C1 segment of cervical spinal cord (tissue), 14 donors: ENCODE data around the gene SLAMF6.
"Not testable (repeated sequence)": the region's sequence is repeated elsewhere in the genome, so short reads cannot be mapped to it uniquely, and the experiment has no call there.

ENCODE experiments used
- DNase-seq, 14 donors: peaks; one replicate each; lab custom pipeline; 2025; lab: John Stamatoyannopoulos, UW

The SLAMF6 gene

GRCh38 chr1:160522622-160523345, at the start of gene SLAMF6:
Gene SLAMF6 (minus strand): TSS chr1:160523255. CDS start chr1:160523192, 63 bp downstream.
- DNase-seq = no peak

DNA sequence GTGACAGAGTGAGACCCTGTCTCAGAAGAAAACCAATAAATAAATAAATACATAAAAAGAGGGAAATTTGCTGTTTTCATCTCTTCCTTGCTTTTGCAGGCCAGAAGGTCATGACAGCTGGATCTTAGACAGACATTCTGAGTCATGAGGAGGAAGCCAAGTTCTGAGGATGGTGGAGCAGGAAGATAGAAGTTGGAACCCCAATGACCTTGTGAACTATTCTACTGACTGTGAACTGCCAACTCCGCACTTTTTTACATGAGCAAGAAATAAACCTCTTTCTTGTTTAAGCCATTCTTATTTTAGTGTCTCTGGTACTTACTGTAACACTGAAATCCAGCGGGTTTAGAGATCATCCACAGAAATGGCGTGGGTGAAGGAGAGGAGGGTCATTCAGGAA, 47.8 kb upstream of the SLAMF6 start:
- no peak for DNase-seq

DNA sequence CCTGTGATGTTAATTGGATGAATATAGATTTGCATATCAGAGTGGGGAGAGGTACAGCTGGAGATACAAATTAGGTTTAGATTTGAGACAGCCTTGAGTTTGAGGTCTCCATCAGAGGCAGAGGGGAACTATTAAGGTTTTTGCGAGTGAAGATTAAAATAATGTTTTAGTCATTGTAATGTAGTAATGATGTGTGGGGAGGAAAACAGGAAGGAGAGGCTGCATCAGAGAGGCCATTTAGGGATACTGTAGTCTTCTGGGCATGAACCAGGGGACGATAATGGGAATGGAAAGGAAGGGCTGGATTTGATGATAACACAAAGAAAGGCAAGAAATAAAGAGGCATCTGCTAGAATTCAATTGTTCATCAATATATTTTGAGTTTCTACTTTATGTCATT, 46.8 kb upstream of the SLAMF6 start:
- no peak for DNase-seq

- DNase-seq = no peak
These were observed 45.0 kb upstream of the SLAMF6 start for GRCh38 chr1:160567858-160568682.

GRCh38 chr1:160567341-160567740, 44.3 kb upstream of the SLAMF6 start:
- DNase-seq = no peak

- DNase-seq = no peak
These were observed 42.5 kb upstream of the SLAMF6 start for GRCh38 chr1:160565564-160565963.

DNA sequence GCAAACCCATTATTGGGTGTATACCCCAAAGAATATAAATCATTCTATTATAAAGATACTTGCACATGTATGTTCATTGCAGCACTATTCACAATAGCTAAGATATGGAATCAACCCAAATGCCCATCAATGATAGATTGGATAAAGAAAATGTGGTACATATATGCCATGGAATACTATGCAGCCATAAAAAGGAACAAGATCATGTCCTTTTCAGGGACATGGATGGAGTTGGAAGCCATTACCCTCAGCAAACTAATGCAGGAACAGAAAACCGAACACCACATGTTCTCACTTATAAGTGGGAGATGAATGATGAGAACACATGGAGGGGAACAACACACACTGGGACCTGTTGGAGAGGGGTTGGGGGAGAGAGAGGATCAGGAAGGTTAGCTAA, 40.2 kb upstream of the SLAMF6 start:
- not testable (repeated sequence) for DNase-seq

GRCh38 chr1:160562745-160563144, 39.7 kb upstream of the SLAMF6 start:
- DNase-seq = not testable (repeated sequence)

- no peak for DNase-seq
These were observed 37.8 kb upstream of the SLAMF6 start for GRCh38 chr1:160560806-160561205.

DNA sequence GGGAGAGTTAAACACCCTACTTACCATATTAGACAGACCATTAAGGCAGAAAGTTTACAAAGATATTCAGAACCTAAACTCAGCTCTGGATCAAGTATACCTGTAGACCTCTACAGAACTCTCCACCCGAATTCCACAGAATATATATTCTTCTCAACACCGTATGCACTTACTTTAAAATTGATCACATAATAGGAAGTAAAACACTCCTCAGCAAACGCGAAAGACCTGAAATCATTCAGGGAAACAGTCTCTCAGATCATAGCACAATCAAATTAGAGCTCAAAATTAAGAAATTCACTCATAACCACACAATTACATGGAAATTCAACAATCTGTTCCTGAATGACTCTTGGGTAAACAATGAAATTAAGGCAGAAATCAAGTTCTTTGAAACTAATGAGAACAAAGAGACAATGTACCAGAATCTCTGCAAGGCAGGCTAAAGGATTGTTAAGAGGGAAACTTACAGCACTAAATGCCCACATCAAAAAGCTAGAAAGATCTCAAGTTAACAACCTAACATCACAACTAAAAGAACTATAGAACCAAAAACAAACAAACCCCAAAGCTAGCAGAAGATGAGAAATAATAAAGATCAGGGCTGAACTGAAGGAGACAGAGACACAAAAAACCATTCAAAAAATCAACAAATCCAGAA, 37.1 kb upstream of the SLAMF6 start:
- DNase-seq = no peak

- DNase-seq = not testable (repeated sequence)
These were observed 36.4 kb upstream of the SLAMF6 start for GRCh38 chr1:160559437-160559836.

DNA sequence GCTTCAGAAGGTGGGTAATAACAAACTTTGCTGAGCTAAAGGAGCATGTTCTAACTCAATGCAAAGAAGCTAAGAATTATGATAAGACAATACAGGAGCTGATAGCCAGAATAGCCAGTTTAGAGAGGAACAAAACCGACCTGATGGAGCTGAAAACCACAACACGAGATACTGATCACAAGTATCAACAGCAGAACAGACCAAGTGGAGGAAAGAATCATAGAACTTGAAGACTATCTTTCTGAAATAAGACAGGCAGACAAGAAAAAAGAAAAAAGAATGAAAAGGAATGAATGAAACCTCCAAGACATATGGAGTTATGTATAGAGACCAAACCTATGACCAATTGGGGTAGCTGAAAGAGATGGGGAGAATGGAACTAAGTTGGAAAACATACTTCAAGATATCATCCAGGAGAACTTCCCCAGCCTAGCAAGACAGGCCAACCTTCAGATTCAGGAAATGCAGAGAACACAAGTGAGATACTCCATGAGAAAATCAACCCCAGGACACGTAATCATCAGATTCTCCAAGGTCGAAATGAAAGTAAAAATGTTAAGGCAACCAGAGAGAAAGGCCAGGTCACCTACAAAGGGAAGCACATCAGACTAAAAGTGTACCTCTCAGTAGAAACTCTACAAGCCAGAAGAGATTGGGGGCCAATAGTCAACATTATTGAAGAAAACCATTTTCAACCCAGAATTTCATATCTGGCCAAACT, 35.8 kb upstream of the SLAMF6 start:
- no peak for DNase-seq

GRCh38 chr1:160553778-160554177, 30.7 kb upstream of the SLAMF6 start:
- peak in 1 of 14 donors; percentile 42 for DNase-seq

GRCh38 chr1:160552425-160552824, 29.4 kb upstream of the SLAMF6 start:
- no peak for DNase-seq

GRCh38 chr1:160550572-160551034, 27.5 kb upstream of the SLAMF6 start:
- DNase-seq = no peak

- DNase-seq = no peak
These were observed 26.6 kb upstream of the SLAMF6 start for GRCh38 chr1:160549665-160550006.

DNA sequence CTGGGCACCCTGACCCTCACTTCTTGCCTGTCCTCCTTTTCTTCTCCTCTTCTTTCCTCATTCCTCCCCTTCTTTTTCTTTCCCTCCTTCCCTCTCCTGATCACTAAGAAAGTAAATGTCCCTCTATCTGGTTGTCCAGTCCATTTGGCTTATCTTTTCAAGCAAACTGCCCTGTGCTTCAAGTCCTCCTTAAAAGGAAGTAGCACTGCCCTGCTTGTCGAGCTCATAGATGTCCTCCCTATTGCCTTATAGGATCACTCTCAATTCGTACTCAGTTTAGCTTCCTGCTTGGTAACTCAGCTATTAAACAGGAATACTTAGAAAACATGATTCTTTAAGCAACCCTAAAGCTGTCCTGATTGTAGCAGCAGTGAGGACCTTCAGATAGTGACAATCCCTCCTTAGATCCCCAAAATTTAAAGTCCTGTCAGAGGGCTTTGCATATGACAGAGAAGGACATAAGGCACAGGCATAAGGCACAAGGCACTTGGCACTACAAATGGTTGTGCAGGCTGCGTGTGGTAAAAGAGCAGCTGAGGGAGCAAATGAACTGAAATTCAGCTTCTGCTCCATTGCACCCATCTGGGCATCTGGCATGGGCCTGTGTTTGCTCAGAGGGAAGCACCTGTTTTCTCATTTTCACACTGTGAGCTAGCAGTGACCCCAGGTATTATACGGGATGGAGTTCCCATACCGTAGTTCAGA, 26.1 kb upstream of the SLAMF6 start:
- DNase-seq = peak in 1 of 14 donors; percentile 98

DNA sequence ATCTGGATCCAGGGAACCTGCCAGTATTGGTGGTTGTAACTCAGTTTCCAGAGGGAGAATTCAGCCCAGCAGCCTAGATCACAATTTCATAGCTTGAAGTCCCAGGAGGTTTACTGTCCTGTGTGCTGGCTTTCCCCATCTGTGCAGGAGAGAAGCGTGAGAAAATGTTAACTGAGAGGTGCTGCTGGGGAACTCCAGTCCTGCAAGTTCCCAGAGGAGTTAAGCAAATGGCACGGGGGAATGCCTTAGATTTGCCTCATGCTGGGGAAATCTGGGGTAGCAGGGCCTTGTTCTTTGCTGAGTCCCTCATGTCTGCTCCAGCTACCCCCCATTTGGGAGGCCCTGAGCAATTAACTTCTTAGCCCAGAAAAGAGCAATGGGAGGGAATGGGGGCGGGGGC, 25.1 kb upstream of the SLAMF6 start:
- peak in 1 of 14 donors; percentile 62 for DNase-seq

DNA sequence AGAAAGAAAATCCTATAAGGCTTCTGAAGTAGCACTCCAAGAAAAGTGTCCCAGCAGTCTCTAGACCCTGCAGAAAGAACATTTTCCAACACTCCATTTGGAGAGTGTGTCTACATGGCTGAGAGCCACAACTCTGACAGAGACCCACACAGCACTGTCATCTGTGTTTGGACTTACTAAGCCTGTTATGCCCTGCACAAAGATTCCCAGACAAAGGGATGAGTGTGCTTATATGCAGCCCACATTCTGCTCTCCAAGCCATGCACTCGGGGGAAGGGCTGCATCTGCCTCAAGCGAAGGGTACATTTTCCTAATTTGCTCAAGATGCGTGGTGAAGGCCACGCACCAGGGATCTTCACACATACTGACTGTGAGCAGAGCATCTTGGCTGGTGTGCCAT, 24.4 kb upstream of the SLAMF6 start:
- DNase-seq = peak in 1 of 14 donors; percentile 70

- no peak for DNase-seq
These were observed 23.9 kb upstream of the SLAMF6 start for GRCh38 chr1:160546942-160547341.

DNA sequence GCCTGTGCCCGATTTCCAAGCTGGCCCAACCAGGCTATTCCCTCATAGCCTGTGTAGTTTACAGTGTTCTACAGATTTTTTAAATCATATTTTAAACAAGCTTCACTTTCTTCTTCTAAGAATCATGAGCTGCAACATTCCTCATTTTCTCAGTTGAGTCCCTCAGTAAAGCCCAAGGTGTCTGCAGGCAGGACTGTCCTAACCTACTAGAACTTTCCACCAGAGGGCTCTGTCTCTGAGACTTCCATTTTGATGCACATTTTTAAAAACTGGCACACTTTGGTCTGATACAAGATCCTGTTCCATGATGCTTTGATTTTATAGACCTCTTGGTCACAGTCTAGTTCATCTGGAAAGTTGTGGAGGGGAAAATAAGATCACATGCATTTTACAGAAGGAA, 21.6 kb upstream of the SLAMF6 start:
- peak in 1 of 14 donors; percentile 16 for DNase-seq
